Activated naive CD8-positive, alpha-beta T cell treated with anti-CD3 and anti-CD28 coated beads for 36 hours (primary cell): ENCODE data around the gene TTC32. TPM values are rescaled to one million over a fixed set of nuclear protein-coding genes. Genes with fewer than 3 reads are reported as not detected.

Experiments used
- DNase-seq: peaks from one replicate; pipeline ENCODE4 v3.0.0; 2021
- H3K27ac Mint-ChIP-seq: one replicate; pipeline ENCODE4 v1.8.0; 2022; ENCODE audit warnings: mild to moderate bottlenecking, moderate library complexity, mixed read lengths
- H3K27me3 Mint-ChIP-seq: one replicate; pipeline ENCODE4 v1.8.0; 2022; ENCODE audit warnings: mild to moderate bottlenecking, mixed read lengths
- H3K36me3 Mint-ChIP-seq: one replicate; pipeline ENCODE4 v1.8.0; 2021; ENCODE audit warnings: mild to moderate bottlenecking, mixed read lengths
- H3K4me1 Mint-ChIP-seq: one replicate; pipeline ENCODE4 v1.8.0; 2021; ENCODE audit warnings: mixed read lengths
- H3K4me3 Mint-ChIP-seq: one replicate; pipeline ENCODE4 v1.8.0; 2022; ENCODE audit warnings: mild to moderate bottlenecking, moderate library complexity, mixed read lengths
- H3K9me3 Mint-ChIP-seq: one replicate; pipeline ENCODE4 v1.8.0; 2022; ENCODE audit warnings: mixed read lengths
- total RNA-seq, 2 experiments: library from RNA; stranded (reverse); gene quantifications; one replicate each; pipeline ENCODE4 v1.2.3, GENCODE V29; 2021

TTC32 gene
- total RNA-seq, 2 experiments from 2014 or later = 14.9 to 15.3 TPM

- no peak for DNase-seq
- Mint-ChIP-seq H3K36me3 (no peaks in the 10 kb centered on the region), H3K9me3 (no peaks in the 10 kb centered on the region), H3K4me1 (no peaks in the 10 kb centered on the region), H3K27me3 (no peaks in the 10 kb centered on the region), H3K27ac (no peak overlapping the region), H3K4me3 (no peak overlapping the region)
Measured at GRCh38 chr2:19854596-19855541, 46.9 kb downstream of the TTC32 start.

GRCh38 chr2:19851116-19851695 lies 50.6 kb downstream of the TTC32 start:
- DNase-seq = no peak
- H3K4me3 Mint-ChIP-seq = no peak overlapping the region

GRCh38 chr2:19850056-19851050 lies 51.4 kb downstream of the TTC32 start:
- Mint-ChIP-seq H3K36me3 (no peaks in the 10 kb centered on the region), H3K4me3 (no peak overlapping the region), H3K4me1 (no peaks in the 10 kb centered on the region), H3K27ac (no peak overlapping the region), H3K9me3 (peaks cover 3% of the 10 kb centered on the region), H3K27me3 (peaks cover 8% of the 10 kb centered on the region)
- DNase-seq = no peak

More at GRCh38 chr2:19851116-19851695, 50.6 kb downstream of the TTC32 start:
- no peak overlapping the region for H3K27ac Mint-ChIP-seq
- no peaks in the 10 kb centered on the region for H3K36me3 Mint-ChIP-seq
- peaks cover 3% of the 10 kb centered on the region for H3K9me3 Mint-ChIP-seq
- H3K4me1 Mint-ChIP-seq = no peaks in the 10 kb centered on the region
- peaks cover 6% of the 10 kb centered on the region for H3K27me3 Mint-ChIP-seq

DNA sequence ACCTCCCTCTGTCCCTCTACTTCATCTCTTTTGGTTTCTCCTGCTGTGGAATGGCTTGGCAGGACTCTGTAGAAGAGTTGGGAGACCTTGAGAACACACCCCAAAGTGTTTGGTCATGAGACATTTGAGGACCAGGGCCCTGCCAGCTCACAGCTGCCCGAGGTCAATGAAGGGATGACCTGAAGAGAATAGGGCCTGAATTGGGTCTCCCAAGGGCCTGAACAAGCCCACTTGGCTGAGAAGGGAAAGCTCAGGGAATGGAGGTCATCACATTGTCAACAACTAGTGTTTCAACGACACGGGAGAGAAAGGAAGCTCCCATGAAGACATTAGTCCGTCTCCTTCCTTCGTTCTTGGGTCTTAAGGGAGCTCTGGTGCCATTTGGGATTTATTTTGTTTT lies 52.8 kb downstream of the TTC32 start:
- Mint-ChIP-seq H3K4me3 (no peak overlapping the region), H3K27me3 (peaks cover 8% of the 10 kb centered on the region), H3K36me3 (no peaks in the 10 kb centered on the region), H3K4me1 (no peaks in the 10 kb centered on the region), H3K9me3 (peaks cover 3% of the 10 kb centered on the region), H3K27ac (no peak overlapping the region)
- no peak for DNase-seq

DNA sequence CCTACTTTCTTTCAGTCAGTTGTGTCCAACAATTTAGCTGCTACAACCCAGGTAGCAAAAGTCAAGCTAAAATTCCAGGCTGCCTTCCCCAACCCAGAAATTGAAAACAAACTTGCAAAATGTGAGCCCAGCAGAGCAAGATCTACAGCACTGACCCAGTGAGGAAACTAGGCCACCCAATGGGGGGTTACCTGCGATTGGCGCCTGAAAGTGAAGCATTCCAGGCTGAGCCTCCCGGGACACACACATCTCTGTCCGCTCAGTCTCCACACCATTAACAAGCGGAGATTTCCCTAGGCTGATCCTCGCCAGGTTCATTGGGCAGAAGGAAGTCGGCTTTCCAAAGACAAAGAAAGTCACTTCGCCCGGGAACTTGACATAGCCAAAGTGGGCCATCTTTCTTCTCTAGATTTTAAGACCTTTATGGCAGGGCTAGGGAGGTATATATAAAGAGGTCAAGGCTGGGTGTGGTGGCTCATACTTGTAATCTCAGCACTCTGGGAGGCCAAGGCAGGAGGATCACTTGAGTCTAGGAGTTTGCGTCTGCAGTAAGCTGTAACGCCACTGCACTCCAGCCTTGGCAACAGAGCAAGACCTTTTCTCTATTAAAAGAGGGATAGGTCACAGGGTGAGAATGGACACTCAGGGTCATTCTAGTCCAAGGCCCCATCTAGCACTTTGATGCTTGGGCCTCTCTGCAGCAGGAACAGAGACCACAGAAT lies 53.6 kb downstream of the TTC32 start:
- Mint-ChIP-seq H3K4me3 (no peak overlapping the region), H3K36me3 (no peaks in the 10 kb centered on the region), H3K4me1 (no peaks in the 10 kb centered on the region), H3K27me3 (peaks cover 9% of the 10 kb centered on the region), H3K9me3 (peaks cover 3% of the 10 kb centered on the region), H3K27ac (no peak overlapping the region)
- DNase-seq = no peak

DNA sequence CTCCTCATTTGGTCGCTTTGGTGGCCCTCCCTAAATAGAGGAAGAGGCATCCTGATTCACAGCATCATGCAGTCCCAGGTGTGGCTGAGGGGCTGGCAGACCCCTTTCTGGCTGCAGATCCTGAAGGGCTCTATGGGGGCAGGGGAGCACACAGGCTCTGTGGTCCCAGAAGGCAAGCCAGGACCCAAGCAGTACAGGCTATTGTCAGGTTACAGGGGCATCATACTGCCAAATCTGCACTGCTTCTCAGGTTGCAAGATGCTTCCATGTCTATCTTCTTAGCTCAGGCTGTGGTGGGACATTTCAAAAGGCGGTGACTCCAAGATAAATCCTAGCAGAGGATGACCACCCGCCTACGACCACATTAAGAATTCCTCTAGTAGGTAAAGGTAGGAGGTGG lies 54.3 kb downstream of the TTC32 start:
- no peak for DNase-seq
- H3K4me3 Mint-ChIP-seq = no peak overlapping the region
- H3K27ac Mint-ChIP-seq = no peak overlapping the region
- no peaks in the 10 kb centered on the region for H3K4me1 Mint-ChIP-seq
- H3K27me3 Mint-ChIP-seq = peaks cover 14% of the 10 kb centered on the region
- no peaks in the 10 kb centered on the region for H3K36me3 Mint-ChIP-seq
- peaks cover 3% of the 10 kb centered on the region for H3K9me3 Mint-ChIP-seq

Other genes with a start within 250 kb of the TTC32 start
- gene WDR35, start 88.1 kb upstream of the TTC32 start, total RNA-seq = 10 to 100 TPM; 10.1 to 10.2 TPM
- gene MATN3, start 110.7 kb upstream of the TTC32 start, total RNA-seq = not detected
- gene LAPTM4A, start 149.6 kb upstream of the TTC32 start, total RNA-seq = 10 to 100 TPM; 20.5 to 20.9 TPM